BJ (cell line): ENCODE results near the gene GPR45. TPM values are rescaled to one million over a fixed set of nuclear protein-coding genes. Genes with fewer than 3 reads are reported as not detected.
A peak's percentile ranks its signal among the peaks of the same experiment; 100 is the strongest.

Experiments
- CTCF ChIA-PET: fragments of 350-600 bp; formaldehyde crosslinking; extraction: SDS; loops from one replicate; lab custom pipeline; 2021; ENCODE audit warnings: antibody characterized with exemption, inconsistent platforms; lab: Yijun Ruan, JAX
- POLR2A ChIA-PET: fragments of 300-600 bp; sonication (Branson Sonifier 250); formaldehyde crosslinking; extraction: SDS; loops from one replicate; lab custom pipeline; 2021; ENCODE audit warnings: antibody characterized with exemption; lab: Charles Lee
- DNase-seq: peaks from one replicate; pipeline ENCODE4 v3.0.0-alpha.2; 2011; ENCODE audit warnings: low read depth
- H3K27me3 ChIP-seq: 2 replicates; pipeline ENCODE4 v1.6.0; 2011; ENCODE audit warnings: low read length; ENCODE audit not compliant: control insufficient read depth, insufficient read depth
- H3K36me3 ChIP-seq: 2 replicates; pipeline ENCODE4 v1.5.1; 2011; ENCODE audit warnings: low read length; ENCODE audit not compliant: control insufficient read depth, insufficient read depth
- H3K4me3 ChIP-seq: 2 replicates; pipeline ENCODE4 v1.5.1; 2011; ENCODE audit warnings: low read depth, mild to moderate bottlenecking, control low read depth, low read length
- CTCF ChIP-seq: IDR thresholded peaks from 2 replicates; pipeline ENCODE4 v1.5.1; 2011; ENCODE audit warnings: low read depth, mild to moderate bottlenecking, control low read depth, inconsistent platforms, low read length, moderate library complexity; ENCODE audit not compliant: insufficient read depth
- polyA plus RNA-seq: library from polyadenylated mRNA; depleted of rRNA; stranded (reverse); fragments of >200 nt; gene quantifications from 2 replicates; pipeline ENCODE4 v1.2.3, GENCODE V29; 2011

Gene GPR45
- polyA plus RNA-seq, 1 experiment: not detected

- no peaks in the 10 kb centered on the region for H3K36me3 ChIP-seq
- DNase-seq: no peak
- POLR2A ChIA-PET: no interaction called here
- CTCF ChIA-PET: interaction anchor here (1.7 kb wide), 1 partner anchor 109 kb away, joined by 9 read pairs; no protein-coding TSS in a partner anchor
- TF ChIP-seq CTCF: no peak
- H3K27me3 ChIP-seq: no peaks in the 10 kb centered on the region; the same call in none of the 2 replicates
- no peak overlapping the region for H3K4me3 ChIP-seq
Observed at GRCh38 chr2:105224444-105224843, 17.1 kb upstream of the GPR45 start.

GRCh38 chr2:105231232-105231619, 10.3 kb upstream of the GPR45 start:
- H3K36me3 ChIP-seq: no peaks in the 10 kb centered on the region
- H3K27me3 ChIP-seq: no peaks in the 10 kb centered on the region; the same call in 1 of the 2 replicates
- H3K4me3 ChIP-seq: no peak overlapping the region
- ChIA-PET CTCF (interaction anchor here (1.0 to 11.5 kb wide), 3 partner anchors 40 to 118 kb away, joined by 3 to 226 read pairs (median 3); no protein-coding TSS in a partner anchor), POLR2A (no interaction called here)
- no peak for DNase-seq
- TF ChIP-seq CTCF: no peak

- DNase-seq: peak; percentile 10
- peak; percentile 78 for TF ChIP-seq CTCF
- H3K27me3 ChIP-seq: no peaks in the 10 kb centered on the region; the same call in 1 of the 2 replicates
- no peaks in the 10 kb centered on the region for H3K36me3 ChIP-seq
- no peak overlapping the region for H3K4me3 ChIP-seq
- ChIA-PET POLR2A (no interaction called here), CTCF (interaction anchor here (0.5 to 11.5 kb wide), 23 partner anchors 9 to 156 kb away, joined by 3 to 226 read pairs (median 5); no protein-coding TSS in a partner anchor)
Observed at GRCh38 chr2:105235388-105236059, 6.0 kb upstream of the GPR45 start.

GRCh38 chr2:105236060-105236424, 5.5 kb upstream of the GPR45 start:
- Histone ChIP-seq H3K36me3 (no peaks in the 10 kb centered on the region), H3K4me3 (no peak overlapping the region), H3K27me3 (no peaks in the 10 kb centered on the region; the same call in 1 of the 2 replicates)
- no peak for TF ChIP-seq CTCF
- DNase-seq: no peak
- CTCF ChIA-PET: interaction anchor here (0.7 to 11.5 kb wide), 20 partner anchors 9 to 136 kb away, joined by 3 to 226 read pairs (median 5); no protein-coding TSS in a partner anchor
- POLR2A ChIA-PET: no interaction called here

- no peak for TF ChIP-seq CTCF
- Histone ChIP-seq H3K4me3 (no peak overlapping the region), H3K27me3 (no peaks in the 10 kb centered on the region), H3K36me3 (no peaks in the 10 kb centered on the region)
- POLR2A ChIA-PET: no interaction called here
- DNase-seq: no peak
- CTCF ChIA-PET: interaction anchor here (0.6 to 11.5 kb wide), 11 partner anchors 8 to 472 kb away, joined by 3 to 226 read pairs (median 3); no protein-coding TSS in a partner anchor
Observed at GRCh38 chr2:105237045-105237765, 4.3 kb upstream of the GPR45 start.
